ENCODE data around the gene CDC20B. TPM values are rescaled to one million over a fixed set of nuclear protein-coding genes. Genes with fewer than 3 reads are reported as not detected.
A peak's percentile ranks its signal among the peaks of the same experiment; 100 is the strongest.

CDC20B gene
- total RNA-seq, 1 experiment from 2014 or later: not detected

DNA sequence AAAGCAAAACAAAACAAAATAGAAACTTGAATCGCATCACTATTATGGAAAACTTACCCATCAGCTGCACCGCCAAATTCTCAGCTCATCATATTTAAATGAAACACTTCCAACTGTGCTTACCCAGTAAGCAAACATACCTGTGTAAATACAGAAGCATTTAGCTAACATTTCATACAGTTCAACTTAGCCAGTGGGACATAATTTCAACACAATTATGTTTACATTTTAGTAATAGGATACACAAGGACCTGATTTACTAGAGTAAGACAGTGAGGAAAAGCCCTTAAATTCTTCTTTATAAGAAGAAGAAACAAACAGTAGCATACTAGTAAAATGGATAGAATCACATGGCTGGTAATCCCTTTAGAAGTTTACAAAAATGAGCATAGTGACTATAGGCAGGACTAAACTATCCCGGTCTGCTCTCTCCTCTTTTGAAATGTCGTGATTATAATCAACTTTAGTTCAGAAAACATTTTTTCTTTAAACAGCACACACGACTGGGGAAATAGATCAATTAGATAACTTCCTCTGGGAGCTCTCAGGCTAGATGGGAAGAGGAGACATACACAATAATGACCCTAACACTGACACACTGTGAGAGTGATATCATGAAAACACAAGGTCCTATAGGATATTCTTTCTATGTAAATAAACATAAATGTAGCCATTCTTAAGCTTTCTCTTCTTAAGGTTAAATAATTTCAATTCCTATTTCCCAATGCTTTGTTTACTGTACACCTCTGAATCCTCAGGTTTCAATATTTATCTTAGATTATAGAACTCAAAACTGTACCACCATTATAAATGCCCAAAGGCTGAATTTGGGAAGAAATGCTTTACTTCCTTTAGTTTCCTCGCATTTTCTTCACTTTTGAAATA is 15.9 kb upstream of the CDC20B start:
- Mint-ChIP-seq H3K27me3 (ENCODE audit: insufficient read depth, unreplicated experiment) (peaks cover 29% of the 10 kb centered on the region), H3K4me3 (ENCODE audit: unreplicated experiment) (no peak overlapping the region), H3K9me3 (ENCODE audit: unreplicated experiment) (no peaks in the 10 kb centered on the region), H3K36me3 (ENCODE audit: insufficient read depth, unreplicated experiment) (no peaks in the 10 kb centered on the region), H3K27ac (ENCODE audit: unreplicated experiment) (no peak overlapping the region), H3K4me1 (ENCODE audit: low read depth, unreplicated experiment) (peaks cover 6% of the 10 kb centered on the region)
- Histone ChIP-seq H3K36me3 (ENCODE audit: control insufficient read depth, insufficient read depth, low read length) (no peaks in the 10 kb centered on the region), H3K27me3 (replicated peaks; ENCODE audit: control insufficient read depth, insufficient read depth, low read length) (peaks cover 5% of the 10 kb centered on the region), H3K9me3 (no peaks in the 10 kb centered on the region), H3K4me3 (ENCODE audit: low read depth, low read length) (no peak overlapping the region), H3K4me1 (peaks cover 6% of the 10 kb centered on the region; the same call in 1 of the 2 replicates)
- CTCF ChIA-PET: no interaction called here
- no peak for TF ChIP-seq CTCF (IDR thresholded peaks at IDR 0.05; ENCODE audit: insufficient read depth in 1 of 2, low read depth in 1 of 2, low read length in 1 of 2, severe bottlenecking in 1 of 2, unreplicated experiment in 1 of 2)
- intact Hi-C loops (cut with micrococcal nuclease; ENCODE audit: unreplicated experiment): no loop called here
- no peak for DNase-seq
- POLR2A ChIA-PET: no interaction called here
- no TSS peak for BruUV-seq (replicated peaks)

- ChIA-PET POLR2A (no interaction called here), CTCF (interaction anchor here (0.6 to 1.6 kb wide), 8 partner anchors 11 to 137 kb away, joined by 3 to 11 read pairs (median 3); partner anchors contain the start of genes DHX29, GPX8 and MTREX)
- no peaks in the 10 kb centered on the region; the same call in 1 of the 2 replicates for H3K9me3 ChIP-seq
- H3K4me1 Mint-ChIP-seq (ENCODE audit: low read depth, unreplicated experiment): peaks cover 6% of the 10 kb centered on the region
- H3K4me3 ChIP-seq (ENCODE audit: low read depth, low read length): no peak overlapping the region
- DNase-seq: peak in 1 of 2 experiments; percentile 25
- BruUV-seq (replicated peaks): no TSS peak
- H3K27ac Mint-ChIP-seq (ENCODE audit: unreplicated experiment): no peak overlapping the region
- H3K9me3 Mint-ChIP-seq (ENCODE audit: unreplicated experiment): no peaks in the 10 kb centered on the region
- peaks cover 4% of the 10 kb centered on the region for H3K27me3 ChIP-seq (replicated peaks; ENCODE audit: control insufficient read depth, insufficient read depth, low read length)
- peak; percentile 32 to 49 for TF ChIP-seq CTCF (IDR thresholded peaks at IDR 0.05; ENCODE audit: insufficient read depth in 1 of 2, low read depth in 1 of 2, low read length in 1 of 2, severe bottlenecking in 1 of 2, unreplicated experiment in 1 of 2)
- H3K4me3 Mint-ChIP-seq (ENCODE audit: unreplicated experiment): no peak overlapping the region
- intact Hi-C loops (cut with micrococcal nuclease; ENCODE audit: unreplicated experiment): loop anchor here (1.0 kb wide), 2 partner anchors 14 to 137 kb away; partner anchors contain the start of gene CDC20B
- H3K4me1 ChIP-seq: peaks cover 6% of the 10 kb centered on the region; the same call in 1 of the 2 replicates
- H3K36me3 Mint-ChIP-seq (ENCODE audit: insufficient read depth, unreplicated experiment): no peaks in the 10 kb centered on the region
- no peaks in the 10 kb centered on the region for H3K36me3 ChIP-seq (ENCODE audit: control insufficient read depth, insufficient read depth, low read length)
- peaks cover 23% of the 10 kb centered on the region for H3K27me3 Mint-ChIP-seq (ENCODE audit: insufficient read depth, unreplicated experiment)
Observed at GRCh38 chr5:55187370-55187769, 14.4 kb upstream of the CDC20B start.

GRCh38 chr5:55180016-55180415 is 7.0 kb upstream of the CDC20B start:
- TF ChIP-seq CTCF (IDR thresholded peaks at IDR 0.05; ENCODE audit: insufficient read depth in 1 of 2, low read depth in 1 of 2, low read length in 1 of 2, severe bottlenecking in 1 of 2, unreplicated experiment in 1 of 2): no peak
- no peaks in the 10 kb centered on the region for H3K9me3 Mint-ChIP-seq (ENCODE audit: unreplicated experiment)
- Histone ChIP-seq H3K9me3 (no peaks in the 10 kb centered on the region; the same call in 1 of the 2 replicates), H3K4me3 (ENCODE audit: low read depth, low read length) (no peak overlapping the region), H3K36me3 (ENCODE audit: control insufficient read depth, insufficient read depth, low read length) (no peaks in the 10 kb centered on the region), H3K27me3 (replicated peaks; ENCODE audit: control insufficient read depth, insufficient read depth, low read length) (no peaks in the 10 kb centered on the region), H3K4me1 (peaks cover 3% of the 10 kb centered on the region; the same call in 1 of the 2 replicates)
- no peak overlapping the region for H3K27ac Mint-ChIP-seq (ENCODE audit: unreplicated experiment)
- peaks cover 6% of the 10 kb centered on the region for H3K4me1 Mint-ChIP-seq (ENCODE audit: low read depth, unreplicated experiment)
- no peak overlapping the region for H3K4me3 Mint-ChIP-seq (ENCODE audit: unreplicated experiment)
- ChIA-PET CTCF (interaction anchor here (0.6 kb wide), 1 partner anchor 53 kb away, joined by 3 read pairs; the partner anchor contains the start of gene CCNO), POLR2A (no interaction called here)
- intact Hi-C loops (cut with micrococcal nuclease; ENCODE audit: unreplicated experiment): no loop called here
- peaks cover 15% of the 10 kb centered on the region for H3K27me3 Mint-ChIP-seq (ENCODE audit: insufficient read depth, unreplicated experiment)
- DNase-seq: no peak
- H3K36me3 Mint-ChIP-seq (ENCODE audit: insufficient read depth, unreplicated experiment): no peaks in the 10 kb centered on the region
- BruUV-seq (replicated peaks): no TSS peak
